ENCODE measurements around the gene FRAS1.

- TF ChIP-seq, protein P1, sequence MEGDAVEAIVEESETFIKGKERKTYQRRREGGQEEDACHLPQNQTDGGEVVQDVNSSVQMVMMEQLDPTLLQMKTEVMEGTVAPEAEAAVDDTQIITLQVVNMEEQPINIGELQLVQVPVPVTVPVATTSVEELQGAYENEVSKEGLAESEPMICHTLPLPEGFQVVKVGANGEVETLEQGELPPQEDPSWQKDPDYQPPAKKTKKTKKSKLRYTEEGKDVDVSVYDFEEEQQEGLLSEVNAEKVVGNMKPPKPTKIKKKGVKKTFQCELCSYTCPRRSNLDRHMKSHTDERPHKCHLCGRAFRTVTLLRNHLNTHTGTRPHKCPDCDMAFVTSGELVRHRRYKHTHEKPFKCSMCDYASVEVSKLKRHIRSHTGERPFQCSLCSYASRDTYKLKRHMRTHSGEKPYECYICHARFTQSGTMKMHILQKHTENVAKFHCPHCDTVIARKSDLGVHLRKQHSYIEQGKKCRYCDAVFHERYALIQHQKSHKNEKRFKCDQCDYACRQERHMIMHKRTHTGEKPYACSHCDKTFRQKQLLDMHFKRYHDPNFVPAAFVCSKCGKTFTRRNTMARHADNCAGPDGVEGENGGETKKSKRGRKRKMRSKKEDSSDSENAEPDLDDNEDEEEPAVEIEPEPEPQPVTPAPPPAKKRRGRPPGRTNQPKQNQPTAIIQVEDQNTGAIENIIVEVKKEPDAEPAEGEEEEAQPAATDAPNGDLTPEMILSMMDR (IDR thresholded peaks at IDR 0.05): no peak
- no peak for TF ChIP-seq POLR2A (IDR thresholded peaks at IDR 0.05)
These were observed 436.6 kb downstream of the FRAS1 start for GRCh38 chr4:78493731-78494130.
